SK-N-SH (cell line): Measurements from ENCODE around the gene DR1. TPM values are rescaled to one million over a fixed set of nuclear protein-coding genes. Genes with fewer than 3 reads are reported as not detected.
A peak's percentile ranks its signal among the peaks of the same experiment; 100 is the strongest.

ENCODE experiments used
- CTCF ChIA-PET: fragments of 300-600, 350-600 bp; formaldehyde crosslinking; extraction: SDS; loops from one replicate; lab custom pipeline; 2021; lab: Yijun Ruan, JAX
- POLR2A ChIA-PET: fragments of 350-600 bp; sonication (Branson Sonifier 250); formaldehyde crosslinking; extraction: SDS; loops from one replicate; lab custom pipeline; 2020; ENCODE audit warnings: antibody characterized with exemption, inconsistent platforms; lab: Yijun Ruan, JAX
- DNase-seq: peaks from one replicate; pipeline ENCODE4 v3.0.0; 2012
- H2AFZ ChIP-seq: fragments of 200-600 bp; sonication (generic); 2 replicates; pipeline ENCODE4 v1.8.1; 2016; ENCODE audit warnings: antibody characterized with exemption, mild to moderate bottlenecking, low read depth
- H3F3A ChIP-seq: fragments of 200-600 bp; sonication (generic); replicated peaks from 2 replicates; pipeline ENCODE3; 2016; ENCODE audit warnings: antibody characterized with exemption, mild to moderate bottlenecking; ENCODE audit not compliant: insufficient read depth
- H3K27ac ChIP-seq, 2 experiments: fragments of 200-500 bp in 1 of 2; fragments of 200-600 bp in 1 of 2; sonication (Bioruptor generic) in 1 of 2; sonication (generic), shearing (Covaris generic) in 1 of 2; 2 replicates each; pipeline versions ENCODE4 v1.5.1 to v1.6.1; 2014 to 2016; ENCODE audit warnings: low read depth in 2 of 2, inconsistent platforms in 1 of 2, low read length in 1 of 2, mild to moderate bottlenecking in 1 of 2, mixed read lengths in 1 of 2
- H3K27me3 ChIP-seq: fragments of 200-600 bp; sonication (generic), shearing (Covaris generic); 2 replicates; pipeline ENCODE4 v1.6.1; 2016; ENCODE audit warnings: mixed run types; ENCODE audit not compliant: insufficient read depth
- H3K36me3 ChIP-seq, 2 experiments: fragments of 200-500 bp in 1 of 2; fragments of 200-600 bp in 1 of 2; sonication (Bioruptor generic) in 1 of 2; sonication (generic) in 1 of 2; replicated peaks in 1 of 2; 2 replicates each; pipeline versions ENCODE3 to v1.5.1; 2014 to 2016; ENCODE audit warnings: low read length in 1 of 2, mild to moderate bottlenecking in 1 of 2; ENCODE audit not compliant: insufficient read depth in 2 of 2, control insufficient read depth in 1 of 2
- H3K4me1 ChIP-seq, 2 experiments: fragments of 200-500 bp in 1 of 2; fragments of 200-600 bp in 1 of 2; sonication (Bioruptor generic) in 1 of 2; sonication (generic), shearing (Covaris generic) in 1 of 2; 2 replicates each; pipeline versions ENCODE4 v1.5.1 to v1.6.1; 2014 to 2016; ENCODE audit warnings: low read depth in 1 of 2, low read length in 1 of 2, mixed run types in 1 of 2; ENCODE audit not compliant: insufficient read depth in 2 of 2, control insufficient read depth in 1 of 2
- H3K4me2 ChIP-seq: fragments of 200-600 bp; sonication (generic), shearing (Covaris generic); 2 replicates; pipeline ENCODE4 v1.6.1; 2017; ENCODE audit warnings: mixed run types
- H3K4me3 ChIP-seq, 2 experiments: fragments of 200-500 bp in 1 of 2; fragments of 200-600 bp in 1 of 2; sonication (Bioruptor generic) in 1 of 2; sonication (generic), shearing (Covaris generic) in 1 of 2; 2 replicates each; pipeline versions ENCODE4 v1.5.1 to v1.8.1; 2014 to 2016; ENCODE audit warnings: low read depth in 2 of 2, inconsistent platforms in 1 of 2, low read length in 1 of 2, mild to moderate bottlenecking in 1 of 2, mixed read lengths in 1 of 2, moderate library complexity in 1 of 2
- H3K79me2 ChIP-seq: fragments of 200-600 bp; sonication (generic); 2 replicates; pipeline ENCODE4 v1.8.1; 2017; ENCODE audit warnings: mild to moderate bottlenecking; ENCODE audit not compliant: insufficient read depth
- H3K9ac ChIP-seq: fragments of 200-600 bp; sonication (generic); 2 replicates; pipeline ENCODE4 v1.6.1; 2017; ENCODE audit warnings: mixed run types
- H3K9me2 ChIP-seq: fragments of 200-600 bp; sonication (generic); 2 replicates; pipeline ENCODE4 v1.6.1; 2017; ENCODE audit warnings: mixed run types
- H3K9me3 ChIP-seq: fragments of 200-600 bp; sonication (generic); 2 replicates; pipeline ENCODE4 v1.6.1; 2017; ENCODE audit warnings: mixed run types, mild to moderate bottlenecking, moderate library complexity
- H4K20me1 ChIP-seq: fragments of 200-600 bp; sonication (generic); 2 replicates; pipeline ENCODE4 v1.6.1; 2017; ENCODE audit warnings: mild to moderate bottlenecking, mixed run types; ENCODE audit not compliant: insufficient read depth
- FOSL2 ChIP-seq: IDR thresholded peaks from 2 replicates; pipeline ENCODE4 v1.4.0; 2012; ENCODE audit warnings: low read depth, mild to moderate bottlenecking, moderate library complexity, borderline replicate concordance
- FOXM1 ChIP-seq: IDR thresholded peaks from 2 replicates; pipeline ENCODE4 v1.4.0; 2012; ENCODE audit warnings: low read depth, mild to moderate bottlenecking
- GABPA ChIP-seq: IDR thresholded peaks from 2 replicates; pipeline ENCODE4 v1.4.0; 2012; ENCODE audit warnings: low read depth, mild to moderate bottlenecking
- NRF1 ChIP-seq: IDR thresholded peaks from 2 replicates; pipeline ENCODE4 v1.6.1; 2012; ENCODE audit warnings: low read depth, mild to moderate bottlenecking, low read length
- POLR2AphosphoS5 ChIP-seq: IDR thresholded peaks from 2 replicates; pipeline ENCODE4 v1.6.1; 2012; ENCODE audit warnings: low read depth, low read length
- RAD21 ChIP-seq: IDR thresholded peaks from 2 replicates; pipeline ENCODE4 v1.6.1; 2012; ENCODE audit warnings: mild to moderate bottlenecking, low read length
- SIN3A ChIP-seq: IDR thresholded peaks from 2 replicates; pipeline ENCODE4 v1.6.1; 2012; ENCODE audit warnings: low read depth, mild to moderate bottlenecking, low read length, moderate library complexity, borderline replicate concordance
- SMC3 ChIP-seq: IDR thresholded peaks from 2 replicates; pipeline ENCODE4 v1.6.1; 2012; ENCODE audit warnings: low read depth, low read length, improper control_type of control experiment
- TAF1 ChIP-seq: IDR thresholded peaks from 2 replicates; pipeline ENCODE4 v1.6.1; 2012; ENCODE audit warnings: low read depth, mild to moderate bottlenecking, low read length, moderate library complexity, borderline replicate concordance
- TCF12 ChIP-seq: IDR thresholded peaks from 2 replicates; pipeline ENCODE4 v1.4.0; 2012
- WGBS: methylation state at CpG from one replicate; pipeline ENCODE4 v1.1.6; 2017; ENCODE audit warnings: low lambda C conversion rate; 5-methylcytosine and 5-hydroxymethylcytosine counted together
- polyA plus RNA-seq, 3 experiments: library from polyadenylated mRNA; depleted of rRNA; stranded (reverse); fragments of >200 nt; gene quantifications; 2 replicates each; pipeline ENCODE4 v1.2.3, GENCODE V29; 2012
- TF ChIP-seq, protein P1 (sequence below): fragments of 200-600 bp; sonication (generic); IDR thresholded peaks from 2 replicates; pipeline ENCODE4 v1.6.1; 2017; ENCODE audit warnings: antibody characterized with exemption, mild to moderate bottlenecking, moderate library complexity
- TF ChIP-seq, protein P2 (sequence below): IDR thresholded peaks from 2 replicates; pipeline ENCODE4 v1.4.0; 2012; ENCODE audit warnings: low read depth, borderline replicate concordance
- TF ChIP-seq, protein P3 (sequence below): fragments of 150-350 bp; IDR thresholded peaks from 2 replicates; pipeline ENCODE4 v1.6.1; 2016; ENCODE audit warnings: mild to moderate bottlenecking, low read depth, low read length
- TF ChIP-seq, protein P4 (sequence below): IDR thresholded peaks from 2 replicates; pipeline ENCODE4 v1.6.1; 2012; ENCODE audit warnings: mild to moderate bottlenecking, low read depth, low read length, moderate library complexity
- TF ChIP-seq, protein P5 (sequence below): IDR thresholded peaks from 2 replicates; pipeline ENCODE4 v1.4.0; 2012; ENCODE audit warnings: low read depth, borderline replicate concordance
- TF ChIP-seq, protein P6 (sequence below): fragments of 150-350 bp; IDR thresholded peaks from 2 replicates; pipeline ENCODE4 v1.6.1; 2017; ENCODE audit warnings: antibody characterized with exemption, low read length, low read depth, borderline replicate concordance

The DR1 gene
- polyA plus RNA-seq, 1 of the 3 experiments (the other 2 are of a cell fraction), result 12.8 TPM

DNA sequence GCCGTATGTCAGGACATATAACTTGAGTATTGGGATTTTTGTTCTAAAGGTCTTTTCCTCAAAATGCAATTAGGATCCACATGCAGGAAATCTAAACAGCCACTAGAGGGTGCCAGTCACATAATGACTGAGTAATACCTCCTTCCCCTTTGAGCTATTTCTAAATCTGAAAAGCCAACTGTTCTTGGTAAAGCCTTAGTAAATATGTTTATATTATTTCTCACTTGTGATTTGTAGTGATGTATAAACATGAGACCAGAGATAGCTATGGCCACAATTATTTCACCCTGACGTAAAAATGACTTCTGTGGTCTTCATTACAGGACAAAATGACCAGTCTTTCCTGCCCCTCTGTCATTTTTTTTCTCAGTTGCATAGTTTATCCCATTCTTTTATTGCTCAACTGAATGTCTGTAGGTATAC is 41.0 kb upstream of the DR1 start:
- peak; percentile 63 for DNase-seq
- WGBS, result 42% methylated on average over 2 of the region's 2 CpGs
- TF ChIP-seq TAF1 (no peak), GABPA (no peak), RAD21 (peak; percentile 94), NRF1 (no peak), SMC3 (peak; percentile 85), SIN3A (no peak), POLR2AphosphoS5 (no peak), FOSL2 (no peak)
- TF ChIP-seq, protein P1, sequence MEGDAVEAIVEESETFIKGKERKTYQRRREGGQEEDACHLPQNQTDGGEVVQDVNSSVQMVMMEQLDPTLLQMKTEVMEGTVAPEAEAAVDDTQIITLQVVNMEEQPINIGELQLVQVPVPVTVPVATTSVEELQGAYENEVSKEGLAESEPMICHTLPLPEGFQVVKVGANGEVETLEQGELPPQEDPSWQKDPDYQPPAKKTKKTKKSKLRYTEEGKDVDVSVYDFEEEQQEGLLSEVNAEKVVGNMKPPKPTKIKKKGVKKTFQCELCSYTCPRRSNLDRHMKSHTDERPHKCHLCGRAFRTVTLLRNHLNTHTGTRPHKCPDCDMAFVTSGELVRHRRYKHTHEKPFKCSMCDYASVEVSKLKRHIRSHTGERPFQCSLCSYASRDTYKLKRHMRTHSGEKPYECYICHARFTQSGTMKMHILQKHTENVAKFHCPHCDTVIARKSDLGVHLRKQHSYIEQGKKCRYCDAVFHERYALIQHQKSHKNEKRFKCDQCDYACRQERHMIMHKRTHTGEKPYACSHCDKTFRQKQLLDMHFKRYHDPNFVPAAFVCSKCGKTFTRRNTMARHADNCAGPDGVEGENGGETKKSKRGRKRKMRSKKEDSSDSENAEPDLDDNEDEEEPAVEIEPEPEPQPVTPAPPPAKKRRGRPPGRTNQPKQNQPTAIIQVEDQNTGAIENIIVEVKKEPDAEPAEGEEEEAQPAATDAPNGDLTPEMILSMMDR, result peak; percentile 94
- TF ChIP-seq, protein P2, sequence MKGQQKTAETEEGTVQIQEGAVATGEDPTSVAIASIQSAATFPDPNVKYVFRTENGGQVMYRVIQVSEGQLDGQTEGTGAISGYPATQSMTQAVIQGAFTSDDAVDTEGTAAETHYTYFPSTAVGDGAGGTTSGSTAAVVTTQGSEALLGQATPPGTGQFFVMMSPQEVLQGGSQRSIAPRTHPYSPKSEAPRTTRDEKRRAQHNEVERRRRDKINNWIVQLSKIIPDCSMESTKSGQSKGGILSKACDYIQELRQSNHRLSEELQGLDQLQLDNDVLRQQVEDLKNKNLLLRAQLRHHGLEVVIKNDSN, result no peak
- TF ChIP-seq, protein P3, sequence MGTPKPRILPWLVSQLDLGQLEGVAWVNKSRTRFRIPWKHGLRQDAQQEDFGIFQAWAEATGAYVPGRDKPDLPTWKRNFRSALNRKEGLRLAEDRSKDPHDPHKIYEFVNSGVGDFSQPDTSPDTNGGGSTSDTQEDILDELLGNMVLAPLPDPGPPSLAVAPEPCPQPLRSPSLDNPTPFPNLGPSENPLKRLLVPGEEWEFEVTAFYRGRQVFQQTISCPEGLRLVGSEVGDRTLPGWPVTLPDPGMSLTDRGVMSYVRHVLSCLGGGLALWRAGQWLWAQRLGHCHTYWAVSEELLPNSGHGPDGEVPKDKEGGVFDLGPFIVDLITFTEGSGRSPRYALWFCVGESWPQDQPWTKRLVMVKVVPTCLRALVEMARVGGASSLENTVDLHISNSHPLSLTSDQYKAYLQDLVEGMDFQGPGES, result no peak
- TF ChIP-seq, all 33 proteins: peak for 3
- H3F3A ChIP-seq, result no peaks in the 10 kb centered on the region
- no peaks in the 10 kb centered on the region for H3K9me2 ChIP-seq
- H3K9me3 ChIP-seq, result no peaks in the 10 kb centered on the region
- H3K27me3 ChIP-seq, result no peaks in the 10 kb centered on the region
- no peak overlapping the region for H3K9ac ChIP-seq
- POLR2A ChIA-PET, result interaction anchor here (1.0 kb wide), 2 partner anchors 40 to 225 kb away, joined by 3 read pairs; partner anchors contain the start of gene MTF2
- H3K36me3 ChIP-seq, result no peaks in the 10 kb centered on the region
- no peak overlapping the region for H2AFZ ChIP-seq
- CTCF ChIA-PET, result interaction anchor here (0.5 to 3.4 kb wide), 79 partner anchors 8 to 1031 kb away, joined by 3 to 34 read pairs (median 4); partner anchors contain the start of genes DR1 and RPL5
- no peaks in the 10 kb centered on the region for H3K4me1 ChIP-seq
- H3K4me2 ChIP-seq, result no peak overlapping the region
- no peak overlapping the region for H3K27ac ChIP-seq
- no peak overlapping the region; a peak in 1 of 4 replicates for H3K4me3 ChIP-seq
- no peaks in the 10 kb centered on the region for H3K79me2 ChIP-seq
- no peaks in the 10 kb centered on the region for H4K20me1 ChIP-seq

DNA sequence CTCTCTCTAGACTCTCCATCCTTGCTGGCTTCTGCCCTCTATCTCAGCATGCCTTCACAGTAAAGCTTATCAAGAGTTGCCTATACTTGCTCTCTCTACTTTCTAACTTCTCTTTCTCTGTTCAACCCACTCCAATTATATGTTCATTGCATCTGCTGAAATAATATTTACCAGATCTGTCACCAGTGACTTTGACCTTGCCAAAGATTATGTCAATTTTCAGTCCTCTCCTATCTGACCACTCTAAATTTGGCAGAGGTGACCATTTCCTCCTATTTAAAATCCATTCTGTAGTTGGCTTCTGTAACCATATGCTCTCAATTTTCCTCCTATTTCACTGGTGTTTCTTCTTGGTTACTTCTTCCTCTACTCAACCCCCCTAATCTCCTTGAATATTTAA is 38.8 kb upstream of the DR1 start:
- no peaks in the 10 kb centered on the region for H3K9me2 ChIP-seq
- no peak overlapping the region for H3K27ac ChIP-seq
- no peak overlapping the region for H3K4me2 ChIP-seq
- no peaks in the 10 kb centered on the region for H3K27me3 ChIP-seq
- H3K79me2 ChIP-seq, result no peaks in the 10 kb centered on the region
- CTCF ChIA-PET, result no interaction called here
- H2AFZ ChIP-seq, result no peak overlapping the region
- no peaks in the 10 kb centered on the region for H4K20me1 ChIP-seq
- POLR2A ChIA-PET, result no interaction called here
- no peaks in the 10 kb centered on the region for H3K4me1 ChIP-seq
- TF ChIP-seq FOXM1 (no peak), GABPA (no peak), SMC3 (no peak), FOSL2 (no peak), TCF12 (no peak)
- TF ChIP-seq, protein P4, sequence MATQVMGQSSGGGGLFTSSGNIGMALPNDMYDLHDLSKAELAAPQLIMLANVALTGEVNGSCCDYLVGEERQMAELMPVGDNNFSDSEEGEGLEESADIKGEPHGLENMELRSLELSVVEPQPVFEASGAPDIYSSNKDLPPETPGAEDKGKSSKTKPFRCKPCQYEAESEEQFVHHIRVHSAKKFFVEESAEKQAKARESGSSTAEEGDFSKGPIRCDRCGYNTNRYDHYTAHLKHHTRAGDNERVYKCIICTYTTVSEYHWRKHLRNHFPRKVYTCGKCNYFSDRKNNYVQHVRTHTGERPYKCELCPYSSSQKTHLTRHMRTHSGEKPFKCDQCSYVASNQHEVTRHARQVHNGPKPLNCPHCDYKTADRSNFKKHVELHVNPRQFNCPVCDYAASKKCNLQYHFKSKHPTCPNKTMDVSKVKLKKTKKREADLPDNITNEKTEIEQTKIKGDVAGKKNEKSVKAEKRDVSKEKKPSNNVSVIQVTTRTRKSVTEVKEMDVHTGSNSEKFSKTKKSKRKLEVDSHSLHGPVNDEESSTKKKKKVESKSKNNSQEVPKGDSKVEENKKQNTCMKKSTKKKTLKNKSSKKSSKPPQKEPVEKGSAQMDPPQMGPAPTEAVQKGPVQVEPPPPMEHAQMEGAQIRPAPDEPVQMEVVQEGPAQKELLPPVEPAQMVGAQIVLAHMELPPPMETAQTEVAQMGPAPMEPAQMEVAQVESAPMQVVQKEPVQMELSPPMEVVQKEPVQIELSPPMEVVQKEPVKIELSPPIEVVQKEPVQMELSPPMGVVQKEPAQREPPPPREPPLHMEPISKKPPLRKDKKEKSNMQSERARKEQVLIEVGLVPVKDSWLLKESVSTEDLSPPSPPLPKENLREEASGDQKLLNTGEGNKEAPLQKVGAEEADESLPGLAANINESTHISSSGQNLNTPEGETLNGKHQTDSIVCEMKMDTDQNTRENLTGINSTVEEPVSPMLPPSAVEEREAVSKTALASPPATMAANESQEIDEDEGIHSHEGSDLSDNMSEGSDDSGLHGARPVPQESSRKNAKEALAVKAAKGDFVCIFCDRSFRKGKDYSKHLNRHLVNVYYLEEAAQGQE, result no peak
- TF ChIP-seq, protein P5, sequence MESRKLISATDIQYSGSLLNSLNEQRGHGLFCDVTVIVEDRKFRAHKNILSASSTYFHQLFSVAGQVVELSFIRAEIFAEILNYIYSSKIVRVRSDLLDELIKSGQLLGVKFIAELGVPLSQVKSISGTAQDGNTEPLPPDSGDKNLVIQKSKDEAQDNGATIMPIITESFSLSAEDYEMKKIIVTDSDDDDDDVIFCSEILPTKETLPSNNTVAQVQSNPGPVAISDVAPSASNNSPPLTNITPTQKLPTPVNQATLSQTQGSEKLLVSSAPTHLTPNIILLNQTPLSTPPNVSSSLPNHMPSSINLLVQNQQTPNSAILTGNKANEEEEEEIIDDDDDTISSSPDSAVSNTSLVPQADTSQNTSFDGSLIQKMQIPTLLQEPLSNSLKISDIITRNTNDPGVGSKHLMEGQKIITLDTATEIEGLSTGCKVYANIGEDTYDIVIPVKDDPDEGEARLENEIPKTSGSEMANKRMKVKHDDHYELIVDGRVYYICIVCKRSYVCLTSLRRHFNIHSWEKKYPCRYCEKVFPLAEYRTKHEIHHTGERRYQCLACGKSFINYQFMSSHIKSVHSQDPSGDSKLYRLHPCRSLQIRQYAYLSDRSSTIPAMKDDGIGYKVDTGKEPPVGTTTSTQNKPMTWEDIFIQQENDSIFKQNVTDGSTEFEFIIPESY, result no peak
- TF ChIP-seq, protein P6, sequence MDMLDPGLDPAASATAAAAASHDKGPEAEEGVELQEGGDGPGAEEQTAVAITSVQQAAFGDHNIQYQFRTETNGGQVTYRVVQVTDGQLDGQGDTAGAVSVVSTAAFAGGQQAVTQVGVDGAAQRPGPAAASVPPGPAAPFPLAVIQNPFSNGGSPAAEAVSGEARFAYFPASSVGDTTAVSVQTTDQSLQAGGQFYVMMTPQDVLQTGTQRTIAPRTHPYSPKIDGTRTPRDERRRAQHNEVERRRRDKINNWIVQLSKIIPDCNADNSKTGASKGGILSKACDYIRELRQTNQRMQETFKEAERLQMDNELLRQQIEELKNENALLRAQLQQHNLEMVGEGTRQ, result no peak
- H3K9me3 ChIP-seq, result no peaks in the 10 kb centered on the region
- no peak overlapping the region for H3K4me3 ChIP-seq
- H3F3A ChIP-seq, result no peaks in the 10 kb centered on the region
- no peaks in the 10 kb centered on the region for H3K36me3 ChIP-seq
- DNase-seq, result no peak
- H3K9ac ChIP-seq, result no peak overlapping the region
